CD14-positive monocyte (primary cell): ENCODE measurements around the gene NFATC1. TPM values are rescaled to one million over a fixed set of nuclear protein-coding genes. Genes with fewer than 3 reads are reported as not detected.

Source experiments
- DNase-seq, 3 donors: peaks; one replicate each; pipeline ENCODE4 v3.0.0-alpha.2; 2011 to 2022
- H2AFZ ChIP-seq: 2 replicates; pipeline ENCODE4 v1.6.0; 2012; ENCODE audit warnings: mild to moderate bottlenecking, low read depth, low read length, inconsistent platforms; ENCODE audit not compliant: insufficient read depth, poor library complexity, severe bottlenecking
- H3K27ac ChIP-seq, 2 donors: 1 replicate in 1 of 2; 2 replicates in 1 of 2; pipeline ENCODE4 v1.5.1; 2012 to 2013; ENCODE audit warnings: low read length in 2 of 2, control low read depth in 1 of 2, inconsistent platforms in 1 of 2, low read depth in 1 of 2, mild to moderate bottlenecking in 1 of 2
- H3K27me3 ChIP-seq, 2 donors: one replicate each; pipeline versions ENCODE4 v1.6.0 to v1.6.1; 2011 to 2013; ENCODE audit warnings: low read length in 2 of 2; ENCODE audit not compliant: control insufficient read depth in 2 of 2, insufficient read depth in 2 of 2
- H3K36me3 ChIP-seq, 2 donors: replicated peaks in 1 of 2; 1 replicate in 1 of 2; 2 replicates in 1 of 2; pipeline versions ENCODE4 v1.5.1 to v1.6.1; 2012 to 2013; ENCODE audit warnings: low read length in 2 of 2, control low read depth in 1 of 2, inconsistent platforms in 1 of 2, mild to moderate bottlenecking in 1 of 2; ENCODE audit not compliant: insufficient read depth in 2 of 2, control insufficient read depth in 1 of 2
- H3K4me1 ChIP-seq, 2 donors: 1 replicate in 1 of 2; 2 replicates in 1 of 2; pipeline versions ENCODE4 v1.5.1 to v1.6.1; 2012 to 2013; ENCODE audit warnings: low read length in 2 of 2, control low read depth in 1 of 2, inconsistent platforms in 1 of 2, mild to moderate bottlenecking in 1 of 2, moderate library complexity in 1 of 2; ENCODE audit not compliant: insufficient read depth in 2 of 2, control insufficient read depth in 1 of 2
- H3K4me2 ChIP-seq: replicated peaks from 2 replicates; pipeline ENCODE3; 2012; ENCODE audit warnings: low read length, moderate library complexity, mild to moderate bottlenecking; ENCODE audit not compliant: poor library complexity, severe bottlenecking; ENCODE audit errors: extremely low read depth
- H3K4me3 ChIP-seq, 3 experiments: fragments of 200-600 bp in 1 of 3; sonication (generic) in 1 of 3; replicated peaks in 1 of 3; 1 replicate in 2 of 3; 2 replicates in 1 of 3; pipeline ENCODE4 v1.5.1; 2011 to 2013; ENCODE audit warnings: low read length in 3 of 3, mild to moderate bottlenecking in 3 of 3, control low read depth in 2 of 3, low read depth in 2 of 3, inconsistent platforms in 1 of 3, moderate library complexity in 1 of 3
- H3K79me2 ChIP-seq: 2 replicates; pipeline ENCODE4 v1.6.0; 2012; ENCODE audit warnings: mild to moderate bottlenecking, control low read depth, inconsistent platforms, low read length, moderate library complexity; ENCODE audit not compliant: insufficient read depth
- H3K9ac ChIP-seq: 2 replicates; pipeline ENCODE4 v1.6.0; 2017; ENCODE audit warnings: low read length, mild to moderate bottlenecking; ENCODE audit not compliant: insufficient read depth, poor library complexity, severe bottlenecking
- H3K9me3 ChIP-seq, 2 donors: replicated peaks in 1 of 2; 1 replicate in 1 of 2; 2 replicates in 1 of 2; pipeline versions ENCODE4 v1.5.1 to v1.6.1; 2012 to 2013; ENCODE audit warnings: low read length in 2 of 2, control low read depth in 1 of 2; ENCODE audit not compliant: control insufficient read depth in 1 of 2, insufficient read depth in 1 of 2
- H4K20me1 ChIP-seq: 2 replicates; pipeline ENCODE4 v1.6.0; 2012; ENCODE audit warnings: mild to moderate bottlenecking, low read length, control low read depth, moderate library complexity; ENCODE audit not compliant: insufficient read depth
- H3K27ac Mint-ChIP-seq, 7 donors: one replicate each; pipeline ENCODE4 v1.8.0; 2020; ENCODE audit warnings: mild to moderate bottlenecking in 7 of 7, mixed read lengths in 7 of 7, moderate library complexity in 6 of 7, inconsistent platforms in 2 of 7
- H3K27me3 Mint-ChIP-seq, 3 donors: one replicate each; pipeline ENCODE4 v1.8.0; 2021 to 2022; ENCODE audit warnings: low read depth in 3 of 3, mild to moderate bottlenecking in 3 of 3, mixed read lengths in 3 of 3, moderate library complexity in 3 of 3, inconsistent platforms in 1 of 3
- H3K36me3 Mint-ChIP-seq, 2 donors: one replicate each; pipeline ENCODE4 v1.8.0; 2020; ENCODE audit warnings: mixed read lengths in 2 of 2, inconsistent platforms in 1 of 2, mild to moderate bottlenecking in 1 of 2
- H3K4me1 Mint-ChIP-seq: one replicate; pipeline ENCODE4 v1.8.0; 2020; ENCODE audit warnings: mild to moderate bottlenecking, mixed read lengths
- H3K4me3 Mint-ChIP-seq, 2 donors: one replicate each; pipeline ENCODE4 v1.8.0; 2020; ENCODE audit warnings: mild to moderate bottlenecking in 2 of 2, mixed read lengths in 2 of 2, moderate library complexity in 1 of 2
- H3K9me3 Mint-ChIP-seq, 7 donors: one replicate each; pipeline ENCODE4 v1.8.0; 2020 to 2022; ENCODE audit warnings: mixed read lengths in 7 of 7, mild to moderate bottlenecking in 6 of 7, moderate library complexity in 6 of 7, inconsistent platforms in 2 of 7
- CTCF ChIP-seq: fragments of 200-600 bp; IDR thresholded peaks from one replicate; pipeline ENCODE4 v1.8.0; 2022; ENCODE audit warnings: antibody characterized with exemption, mild to moderate bottlenecking
- WGBS: methylation state at CpG from one replicate; pipeline ENCODE4 v1.1.5; 2013; ENCODE audit warnings: missing lambda C conversion rate; ENCODE audit not compliant: insufficient coverage; 5-methylcytosine and 5-hydroxymethylcytosine counted together
- intact Hi-C, 2 donors: fragments of 100-400 bp; cut with micrococcal nuclease; formaldehyde crosslinking; loops; one replicate each; pipeline versions ENCODE4 v1.15.0 to v1.15.1; 2023
- polyA plus RNA-seq, 3 donors: library from polyadenylated mRNA; depleted of rRNA in 1 of 3; unstranded in 2 of 3; stranded (reverse) in 1 of 3; fragments of 300-500 nt in 2 of 3; fragments of >200 nt in 1 of 3; fragmentation: Illumina TruSeq in 2 of 3; gene quantifications; 1 replicate in 2 of 3; 2 replicates in 1 of 3; pipeline ENCODE4 v1.2.3, GENCODE V29; 2012 to 2021

Gene NFATC1
- polyA plus RNA-seq, 3 donors, result 7.8 to 10.7 (median 8.3) TPM

GRCh38 chr18:79438089-79438897 lies 42.6 kb downstream of the NFATC1 start:
- Mint-ChIP-seq H3K27ac (peak overlapping the region in 1 of 7 donors; percentile 43), H3K4me1 (no peaks in the 10 kb centered on the region), H3K4me3 (no peak overlapping the region), H3K36me3 (peaks cover 51 to 72% of the 10 kb centered on the region in 2 donors), H3K9me3 (no peaks in the 10 kb centered on the region), H3K27me3 (peaks cover 0 to 2% (median 0%) of the 10 kb centered on the region in 3 donors)
- no peak overlapping the region for H2AFZ ChIP-seq
- 99% methylated on average over 28 of the region's 36 CpGs for WGBS
- no peaks in the 10 kb centered on the region for H3K27me3 ChIP-seq
- no peak overlapping the region for H3K27ac ChIP-seq
- H3K9ac ChIP-seq, result no peak overlapping the region
- H3K36me3 ChIP-seq, result peaks cover 27 to 71% of the 10 kb centered on the region in 2 donors
- H3K79me2 ChIP-seq, result no peaks in the 10 kb centered on the region
- H3K4me1 ChIP-seq, result no peaks in the 10 kb centered on the region
- H4K20me1 ChIP-seq, result peaks cover 70% of the 10 kb centered on the region
- DNase-seq, result no peak
- no peak overlapping the region for H3K4me3 ChIP-seq
- intact Hi-C loops, result no loop called here
- H3K9me3 ChIP-seq, result no peaks in the 10 kb centered on the region
- no peak overlapping the region for H3K4me2 ChIP-seq
- TF ChIP-seq CTCF, result no peak

GRCh38 chr18:79438898-79439627 lies 43.3 kb downstream of the NFATC1 start:
- Mint-ChIP-seq H3K4me1 (no peaks in the 10 kb centered on the region), H3K36me3 (peaks cover 47 to 64% of the 10 kb centered on the region in 2 donors), H3K4me3 (no peak overlapping the region), H3K27ac (no peak overlapping the region), H3K27me3 (peaks cover 0 to 2% (median 0%) of the 10 kb centered on the region in 3 donors), H3K9me3 (no peaks in the 10 kb centered on the region)
- Histone ChIP-seq H3K4me1 (no peaks in the 10 kb centered on the region), H4K20me1 (peaks cover 75% of the 10 kb centered on the region), H3K27ac (no peak overlapping the region), H3K79me2 (no peaks in the 10 kb centered on the region), H3K27me3 (no peaks in the 10 kb centered on the region), H3K9me3 (no peaks in the 10 kb centered on the region), H2AFZ (no peak overlapping the region), H3K36me3 (peaks cover 21 to 63% of the 10 kb centered on the region in 2 donors), H3K4me3 (no peak overlapping the region), H3K9ac (no peak overlapping the region), H3K4me2 (no peak overlapping the region)
- WGBS, result 53% methylated on average over 37 of the region's 37 CpGs
- no peak for TF ChIP-seq CTCF
- no peak for DNase-seq
- intact Hi-C loops, result no loop called here
